ENCODE measurements around the gene STX10. TPM values are rescaled to one million over a fixed set of nuclear protein-coding genes. Genes with fewer than 3 reads are reported as not detected.

STX10 gene
- total and polyA plus RNA-seq, 9 of the 15 experiments (the other 6 are each of a cell fraction or from before 2014, with no cell fraction given) = 0.51 to 66.3 (median 31.0) TPM

DNA sequence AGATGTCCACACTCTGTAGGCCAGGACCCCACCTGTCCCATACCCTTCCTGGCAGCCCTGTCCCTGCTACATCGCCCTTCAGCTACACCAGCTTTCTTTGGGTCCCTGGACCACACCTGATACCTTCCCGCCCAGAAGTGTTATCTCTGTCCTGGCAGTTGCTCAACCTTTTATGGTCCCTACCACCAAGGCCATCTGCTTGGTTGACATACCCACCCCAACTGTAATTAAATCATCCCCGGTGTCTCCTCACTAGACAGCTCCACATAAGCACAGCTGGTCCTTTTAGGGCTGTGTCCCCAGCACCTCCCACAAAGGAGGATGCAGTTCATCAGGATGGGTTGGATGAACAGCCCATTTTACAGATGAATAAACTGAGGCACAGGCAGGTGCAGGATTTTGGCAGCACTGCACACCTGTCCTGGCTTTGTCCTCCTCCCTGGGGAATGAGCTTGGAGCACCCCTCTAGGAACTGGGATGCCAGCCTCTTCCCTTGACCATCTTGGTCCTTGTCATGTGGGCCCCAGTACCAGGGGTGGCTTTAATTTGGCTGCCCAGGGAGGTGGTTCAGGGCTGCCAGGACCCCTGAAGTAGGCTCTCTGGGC lies 19.2 kb downstream of the STX10 start (continued):
- TF ChIP-seq, protein P1, sequence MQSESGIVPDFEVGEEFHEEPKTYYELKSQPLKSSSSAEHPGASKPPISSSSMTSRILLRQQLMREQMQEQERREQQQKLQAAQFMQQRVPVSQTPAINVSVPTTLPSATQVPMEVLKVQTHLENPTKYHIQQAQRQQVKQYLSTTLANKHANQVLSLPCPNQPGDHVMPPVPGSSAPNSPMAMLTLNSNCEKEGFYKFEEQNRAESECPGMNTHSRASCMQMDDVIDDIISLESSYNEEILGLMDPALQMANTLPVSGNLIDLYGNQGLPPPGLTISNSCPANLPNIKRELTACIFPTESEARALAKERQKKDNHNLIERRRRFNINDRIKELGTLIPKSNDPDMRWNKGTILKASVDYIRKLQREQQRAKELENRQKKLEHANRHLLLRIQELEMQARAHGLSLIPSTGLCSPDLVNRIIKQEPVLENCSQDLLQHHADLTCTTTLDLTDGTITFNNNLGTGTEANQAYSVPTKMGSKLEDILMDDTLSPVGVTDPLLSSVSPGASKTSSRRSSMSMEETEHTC (IDR thresholded peaks at IDR 0.05) = no peak
- TF ChIP-seq LCOR (CRISPR knock-in tag; IDR thresholded peaks at IDR 0.05) = no peak
- TF ChIP-seq BCOR (IDR thresholded peaks at IDR 0.05) = peak; percentile 95
- TF ChIP-seq ZFPM2 (CRISPR knock-in tag; IDR thresholded peaks at IDR 0.05) = no peak
- TF ChIP-seq RBM17 (IDR thresholded peaks at IDR 0.05; ENCODE audit: borderline replicate concordance, low read depth, low read length) = no peak
- TF ChIP-seq STAG1 (CRISPR knock-in tag; IDR thresholded peaks at IDR 0.05; ENCODE audit: borderline replicate concordance) = no peak
- TF ChIP-seq TGIF2 (CRISPR knock-in tag; IDR thresholded peaks at IDR 0.05) = no peak
- TF ChIP-seq GATAD2B (IDR thresholded peaks at IDR 0.05; ENCODE audit: borderline replicate concordance) = no peak
- peak in 1 of 2 experiments; percentile 44; a peak in 1 of 3 replicates for TF ChIP-seq CBX3 (IDR thresholded peaks at IDR 0.05; ENCODE audit: borderline replicate concordance in 1 of 2, low read length in 2 of 2)
- 0 out of 2 replicates have a peak, but pooled peaks have one; percentile 47 for TF ChIP-seq POLR2A (conservative IDR thresholded peaks at IDR 0.05)
- TF ChIP-seq MAZ (CRISPR knock-in tag; conservative IDR thresholded peaks at IDR 0.05 in 1 of 2, IDR thresholded peaks at IDR 0.05 in 1 of 2) = no peak
- peak; percentile 92 for TF ChIP-seq RBM25 (IDR thresholded peaks at IDR 0.05; ENCODE audit: low read depth, low read length, severe bottlenecking)
- TF ChIP-seq, protein P2, sequence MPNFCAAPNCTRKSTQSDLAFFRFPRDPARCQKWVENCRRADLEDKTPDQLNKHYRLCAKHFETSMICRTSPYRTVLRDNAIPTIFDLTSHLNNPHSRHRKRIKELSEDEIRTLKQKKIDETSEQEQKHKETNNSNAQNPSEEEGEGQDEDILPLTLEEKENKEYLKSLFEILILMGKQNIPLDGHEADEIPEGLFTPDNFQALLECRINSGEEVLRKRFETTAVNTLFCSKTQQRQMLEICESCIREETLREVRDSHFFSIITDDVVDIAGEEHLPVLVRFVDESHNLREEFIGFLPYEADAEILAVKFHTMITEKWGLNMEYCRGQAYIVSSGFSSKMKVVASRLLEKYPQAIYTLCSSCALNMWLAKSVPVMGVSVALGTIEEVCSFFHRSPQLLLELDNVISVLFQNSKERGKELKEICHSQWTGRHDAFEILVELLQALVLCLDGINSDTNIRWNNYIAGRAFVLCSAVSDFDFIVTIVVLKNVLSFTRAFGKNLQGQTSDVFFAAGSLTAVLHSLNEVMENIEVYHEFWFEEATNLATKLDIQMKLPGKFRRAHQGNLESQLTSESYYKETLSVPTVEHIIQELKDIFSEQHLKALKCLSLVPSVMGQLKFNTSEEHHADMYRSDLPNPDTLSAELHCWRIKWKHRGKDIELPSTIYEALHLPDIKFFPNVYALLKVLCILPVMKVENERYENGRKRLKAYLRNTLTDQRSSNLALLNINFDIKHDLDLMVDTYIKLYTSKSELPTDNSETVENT (CRISPR knock-in tag; IDR thresholded peaks at IDR 0.05) = no peak
- TF ChIP-seq ZNF76 (CRISPR knock-in tag; IDR thresholded peaks at IDR 0.05; ENCODE audit: borderline replicate concordance) = no peak
- no peak for TF ChIP-seq TBP (optimal IDR thresholded peaks at IDR 0.05; ENCODE audit: low read depth, low read length)
- TF ChIP-seq EGR1 (conservative IDR thresholded peaks at IDR 0.05) = no peak
- no peak for TF ChIP-seq TAF15 (IDR thresholded peaks at IDR 0.05; ENCODE audit: low read depth, low read length)
- no peak for TF ChIP-seq SAFB2 (IDR thresholded peaks at IDR 0.05; ENCODE audit: borderline replicate concordance, low read depth, low read length, severe bottlenecking)
- TF ChIP-seq ATF7 (IDR thresholded peaks at IDR 0.05) = no peak
- TF ChIP-seq ZNF717 (CRISPR knock-in tag; IDR thresholded peaks at IDR 0.05) = no peak
- TF ChIP-seq CBFA2T3 (IDR thresholded peaks at IDR 0.05) = no peak
- no peak for TF ChIP-seq L3MBTL2 (IDR thresholded peaks at IDR 0.05)
- TF ChIP-seq ZBTB7A (IDR thresholded peaks at IDR 0.05; ENCODE audit: borderline replicate concordance, control insufficient read depth, low read depth, low read length) = no peak
- 0 out of 2 replicates have a peak, but pooled peaks have one; percentile 54 for TF ChIP-seq PTBP1 (IDR thresholded peaks at IDR 0.05; ENCODE audit: low read depth, low read length)
- no peak for TF ChIP-seq RUNX1 (IDR thresholded peaks at IDR 0.05; ENCODE audit: low read depth)
- TF ChIP-seq SOX6 (IDR thresholded peaks at IDR 0.05) = no peak

Measured in K562 (cell line).